Activated CD8-positive, alpha-beta T cell treated with anti-CD3 and anti-CD28 coated beads, Interleukin-2, amount 10 ng/mL, durations not matched to agents 7 days and 5 days (primary cell): Measurements from ENCODE around the gene CLP1. TPM values are rescaled to one million over a fixed set of nuclear protein-coding genes. Genes with fewer than 3 reads are reported as not detected.

ENCODE experiments used
- ATAC-seq: fragments of 150-1000 bp; cut with Tn5 transposase; one replicate; pipeline ENCODE4 v1.10.0; 2021; ENCODE audit warnings: moderate library complexity
- CTCF ChIA-PET: fragments of 350-600 bp; sonication (Branson Sonifier 250); formaldehyde crosslinking; loops from one replicate; lab custom pipeline; 2021; ENCODE audit warnings: antibody characterized with exemption; lab: Charles Lee
- POLR2A ChIA-PET: fragments of 350-600 bp; sonication (Branson Sonifier 250); formaldehyde crosslinking; loops from one replicate; lab custom pipeline; 2021; ENCODE audit warnings: antibody characterized with exemption; lab: Charles Lee
- DNase-seq: peaks from one replicate; pipeline ENCODE4 v3.0.0-alpha.2; 2020
- H3K27ac Mint-ChIP-seq: one replicate; pipeline ENCODE4 v1.8.0; 2021; ENCODE audit warnings: mild to moderate bottlenecking, mixed read lengths
- H3K27me3 Mint-ChIP-seq: one replicate; pipeline ENCODE4 v1.8.0; 2021; ENCODE audit warnings: low read depth, mixed read lengths
- H3K36me3 Mint-ChIP-seq: one replicate; pipeline ENCODE4 v1.8.0; 2021; ENCODE audit warnings: low read depth, mixed read lengths
- H3K4me1 Mint-ChIP-seq: one replicate; pipeline ENCODE4 v1.8.0; 2021; ENCODE audit warnings: low read depth, mixed read lengths
- H3K4me3 Mint-ChIP-seq: one replicate; pipeline ENCODE4 v1.8.0; 2021; ENCODE audit warnings: mild to moderate bottlenecking, mixed read lengths
- H3K9me3 Mint-ChIP-seq: one replicate; pipeline ENCODE4 v1.8.0; 2022; ENCODE audit warnings: mixed read lengths; ENCODE audit not compliant: insufficient read depth
- total RNA-seq, 2 experiments: library from RNA; stranded (reverse); gene quantifications; one replicate each; pipeline ENCODE4 v1.2.3, GENCODE V29; 2021

Gene CLP1
- 10 to 100 TPM; 18.9 to 20.5 TPM for total RNA-seq

DNA sequence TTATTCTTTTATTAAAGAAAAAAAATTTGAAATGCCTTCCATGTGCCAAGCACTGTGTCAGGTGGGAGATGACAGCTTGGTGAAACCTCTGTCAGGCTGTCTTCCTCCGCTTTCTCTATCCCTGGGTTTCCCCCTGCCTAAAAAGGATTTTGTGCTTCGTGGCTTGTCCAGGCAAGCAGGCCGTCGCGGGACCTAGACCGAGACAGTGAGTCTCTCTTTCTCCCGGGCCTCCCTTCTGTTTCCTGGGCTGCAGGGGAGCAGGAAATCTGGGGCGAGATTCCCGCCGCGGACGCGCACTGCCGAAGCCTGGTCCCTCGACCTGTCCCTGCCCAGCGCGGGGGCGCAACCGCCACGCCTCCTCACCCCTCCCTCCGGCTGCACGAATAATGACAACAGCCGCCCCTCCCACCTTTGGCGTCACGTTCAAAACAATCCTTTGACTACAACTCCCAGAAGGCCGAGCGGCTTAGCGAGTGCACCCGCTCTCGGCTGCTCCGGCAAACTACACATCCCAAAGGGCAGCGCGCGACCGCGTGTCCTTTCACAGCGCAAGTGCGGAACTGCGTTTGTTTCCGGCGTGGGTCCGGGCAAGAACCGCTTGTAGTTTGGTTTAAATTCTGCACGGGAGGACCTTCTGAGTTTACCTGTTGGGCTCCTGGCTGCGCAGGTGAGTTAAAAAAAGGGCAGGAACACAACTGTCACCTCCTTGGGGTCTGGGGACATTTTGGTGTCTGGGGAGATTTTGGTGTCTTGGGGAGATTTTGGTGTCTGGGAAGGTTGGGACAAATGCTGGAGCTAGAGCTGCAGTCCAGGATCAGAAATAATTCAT is at the start of gene CLP1:
Gene CLP1, plus strand, starts transcription at position 569 of the 829 bp plus-strand sequence. CDS start 1,715 bp downstream, outside the sequence.
- ChIA-PET CTCF (interaction anchor here (0.8 to 2.0 kb wide), 5 partner anchors 10 to 164 kb away, joined by 3 to 13 read pairs (median 4); partner anchors contain the start of gene ZDHHC5), POLR2A (interaction anchor here (0.6 to 1.3 kb wide), 6 partner anchors 9 to 921 kb away, joined by 3 to 4 read pairs (median 3); partner anchors contain the start of gene SELENOH)
- peaks cover 46% of the 10 kb centered on the region for H3K4me1 Mint-ChIP-seq
- peak within 1 kb of the TSS; percentile 96 for H3K27ac Mint-ChIP-seq
- ATAC-seq (peak; percentile 98), DNase-seq (peak; percentile 99)
- peak within 1 kb of the TSS; percentile 100 for H3K4me3 Mint-ChIP-seq
- H3K36me3 Mint-ChIP-seq = peaks cover 33% of the 10 kb centered on the region
- H3K9me3 Mint-ChIP-seq = no peaks in the 10 kb centered on the region
- H3K27me3 Mint-ChIP-seq = no peaks in the 10 kb centered on the region

DNA sequence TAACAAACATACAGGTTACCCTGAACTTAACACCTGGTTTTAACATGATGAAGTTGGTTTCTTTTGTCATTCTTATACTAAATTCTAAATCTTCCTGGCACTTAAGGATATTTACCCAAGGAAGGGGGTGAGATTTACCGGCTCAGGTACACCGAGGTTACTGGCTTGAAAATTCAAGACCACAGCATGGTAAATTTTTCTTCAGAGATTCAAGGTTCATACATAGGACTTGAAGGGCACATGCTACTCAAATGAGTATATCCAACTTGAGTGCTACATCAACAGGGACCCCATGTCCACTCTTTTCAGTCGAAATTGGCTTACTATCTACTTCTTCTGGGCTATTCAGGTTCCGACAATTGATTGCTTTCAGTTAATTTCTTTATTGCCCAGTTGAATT is 47.4 kb upstream of the CLP1 start:
- Mint-ChIP-seq H3K36me3 (no peaks in the 10 kb centered on the region), H3K27ac (no peak overlapping the region), H3K9me3 (no peaks in the 10 kb centered on the region), H3K27me3 (peaks cover 37% of the 10 kb centered on the region), H3K4me3 (no peak overlapping the region), H3K4me1 (no peaks in the 10 kb centered on the region)
- DNase-seq (no peak), ATAC-seq (no peak)
- ChIA-PET POLR2A (no interaction called here), CTCF (interaction anchor here (1.1 kb wide), 1 partner anchor 42 kb away, joined by 3 read pairs; no protein-coding TSS in a partner anchor)

DNA sequence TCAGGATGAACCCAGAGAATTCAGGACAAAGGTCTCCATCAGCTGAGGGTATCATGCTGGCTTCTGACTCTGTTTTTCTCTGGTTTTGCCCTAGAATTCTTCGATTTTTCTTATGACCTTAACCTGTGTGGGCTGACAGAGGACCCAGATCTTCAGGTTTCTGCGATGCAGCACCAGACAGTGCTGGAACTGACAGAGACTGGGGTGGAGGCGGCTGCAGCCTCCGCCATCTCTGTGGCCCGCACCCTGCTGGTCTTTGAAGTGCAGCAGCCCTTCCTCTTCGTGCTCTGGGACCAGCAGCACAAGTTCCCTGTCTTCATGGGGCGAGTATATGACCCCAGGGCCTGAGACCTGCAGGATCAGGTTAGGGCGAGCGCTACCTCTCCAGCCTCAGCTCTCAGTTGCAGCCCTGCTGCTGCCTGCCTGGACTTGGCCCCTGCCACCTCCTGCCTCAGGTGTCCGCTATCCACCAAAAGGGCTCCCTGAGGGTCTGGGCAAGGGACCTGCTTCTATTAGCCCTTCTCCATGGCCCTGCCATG is 43.3 kb upstream of the CLP1 start:
- Mint-ChIP-seq H3K27me3 (peaks cover 23% of the 10 kb centered on the region), H3K9me3 (no peaks in the 10 kb centered on the region), H3K4me1 (no peaks in the 10 kb centered on the region), H3K4me3 (no peak overlapping the region), H3K27ac (no peak overlapping the region), H3K36me3 (no peaks in the 10 kb centered on the region)
- DNase-seq (no peak), ATAC-seq (no peak)
- POLR2A ChIA-PET = no interaction called here
- CTCF ChIA-PET = interaction anchor here (1.0 to 1.1 kb wide), 2 partner anchors 10 to 25 kb away, joined by 3 read pairs; no protein-coding TSS in a partner anchor

DNA sequence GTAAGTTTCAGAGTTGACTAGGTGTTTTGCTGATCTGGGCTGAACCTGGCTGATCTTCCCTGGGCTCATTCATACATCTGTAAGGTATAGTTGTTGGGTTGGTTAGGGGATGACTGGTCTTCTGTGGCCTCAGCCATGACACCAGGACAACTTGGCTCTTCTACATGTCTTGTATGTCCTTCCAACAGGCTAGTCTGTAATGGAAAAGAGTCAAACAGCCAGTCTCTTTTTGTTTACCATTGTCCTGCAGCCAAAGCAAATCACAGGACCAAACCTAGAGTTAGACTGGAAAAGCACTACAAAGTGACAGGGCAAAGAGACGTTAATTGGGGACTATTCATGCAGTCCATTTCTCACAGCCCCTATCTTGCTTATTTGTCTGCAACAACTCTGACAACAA is 42.3 kb upstream of the CLP1 start:
- H3K4me3 Mint-ChIP-seq = no peak overlapping the region
- POLR2A ChIA-PET = no interaction called here
- no peak for ATAC-seq
- H3K27me3 Mint-ChIP-seq = peaks cover 20% of the 10 kb centered on the region
- H3K36me3 Mint-ChIP-seq = no peaks in the 10 kb centered on the region
- CTCF ChIA-PET = no interaction called here
- DNase-seq = no peak
- peaks cover 4% of the 10 kb centered on the region for H3K9me3 Mint-ChIP-seq
- no peaks in the 10 kb centered on the region for H3K4me1 Mint-ChIP-seq
- no peak overlapping the region for H3K27ac Mint-ChIP-seq

DNA sequence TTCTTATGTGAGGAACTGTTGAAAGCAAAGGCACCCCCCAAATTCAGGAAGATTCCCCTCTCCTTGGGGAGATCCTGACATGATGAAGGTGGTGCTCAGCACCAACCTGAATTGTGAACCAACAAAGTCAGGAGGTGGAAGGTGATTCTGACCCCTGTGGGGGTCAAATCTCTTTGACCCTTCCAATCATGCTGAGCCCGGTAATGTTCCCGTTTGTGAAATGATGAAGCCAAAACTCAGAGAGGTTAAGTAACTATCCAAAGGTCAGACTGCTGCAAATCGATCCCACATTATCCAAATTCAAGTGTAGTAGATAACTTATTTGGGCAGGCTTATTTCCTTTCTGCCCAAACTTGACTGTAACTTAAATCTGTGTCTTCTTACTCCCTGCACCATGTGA is 41.0 kb upstream of the CLP1 start:
- Mint-ChIP-seq H3K4me1 (no peaks in the 10 kb centered on the region), H3K9me3 (peaks cover 9% of the 10 kb centered on the region), H3K27ac (no peak overlapping the region), H3K4me3 (no peak overlapping the region), H3K36me3 (no peaks in the 10 kb centered on the region), H3K27me3 (peaks cover 16% of the 10 kb centered on the region)
- no peak for ATAC-seq
- ChIA-PET CTCF (no interaction called here), POLR2A (no interaction called here)
- DNase-seq = no peak

DNA sequence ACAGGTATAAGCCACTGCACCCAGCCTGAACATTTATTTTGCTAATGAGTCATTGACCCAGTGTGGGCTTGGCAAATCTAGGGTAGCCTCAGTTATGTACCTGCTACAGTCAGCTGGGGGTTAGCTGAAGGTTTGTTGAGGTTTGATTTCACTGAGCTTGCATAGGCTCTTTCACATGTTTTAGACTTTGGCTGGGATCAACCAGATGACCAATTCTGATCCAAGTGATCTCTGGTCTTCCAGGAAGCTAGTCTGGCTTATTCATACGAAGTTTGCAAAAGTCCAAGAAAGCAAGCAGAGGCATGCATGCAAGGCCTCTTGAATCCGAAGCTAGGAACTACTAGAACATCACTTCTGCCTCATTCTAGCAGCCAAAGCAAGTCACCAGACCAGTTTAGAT is 39.1 kb upstream of the CLP1 start:
- H3K36me3 Mint-ChIP-seq = no peaks in the 10 kb centered on the region
- H3K4me3 Mint-ChIP-seq = no peak overlapping the region
- POLR2A ChIA-PET = interaction anchor here (0.6 kb wide), 1 partner anchor 104 kb away, joined by 3 read pairs; no protein-coding TSS in a partner anchor
- peaks cover 6% of the 10 kb centered on the region for H3K27me3 Mint-ChIP-seq
- ATAC-seq (no peak), DNase-seq (no peak)
- H3K4me1 Mint-ChIP-seq = no peaks in the 10 kb centered on the region
- CTCF ChIA-PET = interaction anchor here (1.6 to 1.7 kb wide), 2 partner anchors 9 to 14 kb away, joined by 3 to 4 read pairs; no protein-coding TSS in a partner anchor
- no peak overlapping the region for H3K27ac Mint-ChIP-seq
- peaks cover 9% of the 10 kb centered on the region for H3K9me3 Mint-ChIP-seq

DNA sequence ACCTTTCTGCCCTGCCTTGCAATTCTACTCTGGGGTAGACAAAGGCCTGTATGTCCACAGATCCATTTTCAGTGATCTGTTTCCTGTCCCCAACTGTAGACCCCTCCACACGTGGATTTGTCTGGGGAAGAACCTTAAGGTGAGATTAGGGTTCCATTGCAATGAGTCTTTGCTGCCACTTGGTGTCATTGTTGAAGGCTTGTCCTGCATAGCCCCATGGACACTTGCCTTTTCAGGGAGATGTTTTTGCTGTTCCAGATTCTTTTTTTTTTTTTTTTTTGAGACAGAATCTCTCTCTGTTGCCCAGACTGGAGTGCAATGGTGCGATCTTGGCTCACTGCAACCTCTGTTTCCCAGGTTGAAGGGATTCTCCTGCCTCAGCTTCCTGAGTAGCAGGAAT is 38.2 kb upstream of the CLP1 start:
- no peak overlapping the region for H3K4me3 Mint-ChIP-seq
- ChIA-PET CTCF (interaction anchor here (1.1 to 1.5 kb wide), 2 partner anchors 13 to 21 kb away, joined by 3 to 5 read pairs; no protein-coding TSS in a partner anchor), POLR2A (no interaction called here)
- DNase-seq = no peak
- H3K36me3 Mint-ChIP-seq = no peaks in the 10 kb centered on the region
- peaks cover 6% of the 10 kb centered on the region for H3K27me3 Mint-ChIP-seq
- H3K9me3 Mint-ChIP-seq = peaks cover 9% of the 10 kb centered on the region
- H3K4me1 Mint-ChIP-seq = no peaks in the 10 kb centered on the region
- H3K27ac Mint-ChIP-seq = no peak overlapping the region
- ATAC-seq = no peak

DNA sequence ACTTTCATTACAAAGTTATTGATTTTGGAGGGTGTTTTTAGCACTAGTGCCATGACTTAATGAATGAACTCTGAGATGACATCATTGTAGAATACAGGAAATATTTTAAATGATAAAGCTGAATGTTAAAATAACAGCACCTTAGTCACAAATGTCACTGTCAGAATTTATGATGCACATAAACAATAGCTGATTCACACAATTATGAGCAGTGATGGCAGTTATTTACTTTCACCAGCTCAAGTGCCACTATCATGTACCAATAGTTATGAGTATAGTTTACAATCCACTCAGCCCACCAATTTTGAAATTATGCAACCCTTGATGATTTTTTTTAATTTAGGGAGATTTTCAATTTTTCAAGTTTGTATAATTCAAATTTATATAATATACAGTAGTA is 37.1 kb upstream of the CLP1 start:
- Mint-ChIP-seq H3K27me3 (peaks cover 6% of the 10 kb centered on the region), H3K27ac (no peak overlapping the region), H3K36me3 (no peaks in the 10 kb centered on the region), H3K4me3 (no peak overlapping the region), H3K9me3 (peaks cover 9% of the 10 kb centered on the region), H3K4me1 (no peaks in the 10 kb centered on the region)
- DNase-seq (no peak), ATAC-seq (no peak)
- ChIA-PET CTCF (interaction anchor here (0.8 to 1.5 kb wide), 3 partner anchors 12 to 24 kb away, joined by 3 to 5 read pairs (median 4); no protein-coding TSS in a partner anchor), POLR2A (no interaction called here)

DNA sequence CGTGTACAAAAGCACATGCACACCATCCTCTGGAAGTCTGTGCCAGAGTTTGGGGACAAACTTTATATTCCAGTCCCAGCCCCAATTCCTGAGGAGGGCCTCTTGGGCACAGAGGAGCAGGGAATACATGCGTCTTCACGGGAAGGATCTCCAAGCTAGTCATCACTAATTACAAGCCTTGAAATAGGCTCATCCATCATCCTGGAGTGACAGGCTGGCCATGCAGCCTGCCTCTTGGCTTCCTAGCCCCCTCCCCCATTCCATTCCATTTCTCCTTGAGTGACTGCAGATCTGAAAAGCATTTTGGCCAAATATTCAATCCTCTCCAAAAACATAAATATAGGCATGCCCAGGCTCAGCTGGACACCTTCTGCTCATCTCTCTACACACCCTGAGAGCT is 35.3 kb upstream of the CLP1 start:
- H3K36me3 Mint-ChIP-seq = no peaks in the 10 kb centered on the region
- H3K4me3 Mint-ChIP-seq = no peak overlapping the region
- H3K4me1 Mint-ChIP-seq = no peaks in the 10 kb centered on the region
- DNase-seq (no peak), ATAC-seq (no peak)
- no peak overlapping the region for H3K27ac Mint-ChIP-seq
- peaks cover 9% of the 10 kb centered on the region for H3K9me3 Mint-ChIP-seq
- POLR2A ChIA-PET = no interaction called here
- CTCF ChIA-PET = interaction anchor here (1.1 to 1.2 kb wide), 2 partner anchors 17 to 54 kb away, joined by 3 to 4 read pairs; partner anchors contain the start of gene UBE2L6
- H3K27me3 Mint-ChIP-seq = no peaks in the 10 kb centered on the region

DNA sequence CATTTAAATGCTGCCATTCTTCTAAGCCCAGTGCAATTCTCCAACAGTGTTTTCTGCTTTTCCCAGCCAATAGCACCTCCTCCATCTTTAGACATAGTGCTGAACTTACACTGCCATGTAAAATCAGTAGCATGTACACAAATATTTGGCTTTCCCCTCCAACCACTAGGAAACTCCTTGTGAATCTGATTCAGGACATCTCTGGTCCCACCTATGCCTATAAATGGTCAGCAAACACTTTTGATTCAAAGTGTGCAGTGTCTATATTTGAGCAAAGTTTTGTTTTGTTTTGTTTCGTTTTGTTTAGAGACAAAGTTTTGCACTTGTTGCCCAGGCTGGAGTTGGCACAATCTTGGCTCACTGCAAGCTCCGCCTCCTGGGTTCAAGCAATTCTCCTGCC is 32.7 kb upstream of the CLP1 start:
- Mint-ChIP-seq H3K27me3 (peaks cover 6% of the 10 kb centered on the region), H3K36me3 (no peaks in the 10 kb centered on the region), H3K9me3 (peaks cover 7% of the 10 kb centered on the region), H3K4me1 (no peaks in the 10 kb centered on the region), H3K4me3 (no peak overlapping the region), H3K27ac (no peak overlapping the region)
- ChIA-PET CTCF (interaction anchor here (1.3 kb wide), 1 partner anchor 167 kb away, joined by 3 read pairs; no protein-coding TSS in a partner anchor), POLR2A (no interaction called here)
- no peak for ATAC-seq
- DNase-seq = no peak

DNA sequence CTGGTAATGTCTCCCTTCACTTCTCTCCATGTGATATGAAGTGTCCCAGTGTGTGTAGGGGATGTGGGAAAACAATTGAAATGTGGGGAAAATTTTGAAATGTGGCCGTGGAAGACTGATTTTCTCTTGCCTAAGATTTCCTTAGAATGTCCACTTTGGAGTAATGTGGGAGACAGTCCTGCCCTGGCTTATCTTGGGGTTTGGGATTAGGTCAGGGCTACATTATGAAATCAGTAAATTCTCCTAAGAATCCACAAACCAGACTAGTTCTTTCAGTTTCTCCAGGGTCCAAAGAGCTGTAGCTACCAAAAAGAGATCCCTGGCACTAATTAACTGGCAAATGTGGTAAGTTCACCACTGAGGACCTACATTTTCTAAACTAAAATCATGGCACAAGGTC is 30.7 kb upstream of the CLP1 start:
- DNase-seq (no peak), ATAC-seq (no peak)
- Mint-ChIP-seq H3K36me3 (no peaks in the 10 kb centered on the region), H3K9me3 (no peaks in the 10 kb centered on the region), H3K27ac (no peak overlapping the region), H3K27me3 (peaks cover 15% of the 10 kb centered on the region), H3K4me3 (no peak overlapping the region), H3K4me1 (no peaks in the 10 kb centered on the region)
- ChIA-PET CTCF (interaction anchor here (0.6 to 1.8 kb wide), 4 partner anchors 14 to 59 kb away, joined by 3 to 8 read pairs (median 4); partner anchors contain the start of gene UBE2L6), POLR2A (no interaction called here)
